Measurements from ENCODE around the gene TRIM75. TPM values are rescaled to one million over a fixed set of nuclear protein-coding genes. Genes with fewer than 3 reads are reported as not detected.

TRIM75 gene
- total RNA-seq, 4 donors from 2014 or later: not detected

DNA sequence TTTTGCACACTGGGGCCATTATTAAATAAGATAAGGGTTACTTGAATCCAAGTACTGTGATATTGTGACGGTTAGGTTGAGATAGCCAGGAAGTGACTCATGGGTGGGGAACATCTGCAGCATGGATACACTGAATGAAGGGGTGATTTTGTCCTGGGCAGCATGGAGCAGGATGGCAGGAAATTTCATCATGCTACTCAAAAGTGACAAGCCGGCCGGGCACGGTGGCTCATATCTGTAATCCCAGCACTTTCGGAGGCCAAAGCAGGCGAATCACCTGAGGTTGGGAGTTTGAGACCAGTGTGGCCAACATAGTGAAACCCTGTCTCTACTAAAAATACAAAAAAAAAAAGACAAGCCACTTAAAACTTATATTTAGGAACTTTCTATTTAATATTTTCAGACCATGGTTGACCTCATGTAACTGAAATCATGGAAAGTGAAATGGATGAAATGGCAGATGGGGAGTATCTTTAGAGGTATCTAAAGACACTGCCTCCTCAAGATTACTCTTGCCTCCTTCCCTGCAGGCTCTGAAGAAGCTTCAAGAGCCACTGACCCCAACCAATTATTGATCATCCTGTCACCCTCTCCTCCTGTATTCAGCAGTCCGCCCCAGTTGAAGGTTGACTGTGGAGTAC is 25.8 kb upstream of the TRIM75 start:
- TF ChIP-seq POLR2AphosphoS5 (IDR thresholded peaks at IDR 0.05) (no peak), POLR2A (IDR thresholded peaks at IDR 0.05) (no peak), EP300 (IDR thresholded peaks at IDR 0.05) (no peak)
- TF ChIP-seq, protein P1, sequence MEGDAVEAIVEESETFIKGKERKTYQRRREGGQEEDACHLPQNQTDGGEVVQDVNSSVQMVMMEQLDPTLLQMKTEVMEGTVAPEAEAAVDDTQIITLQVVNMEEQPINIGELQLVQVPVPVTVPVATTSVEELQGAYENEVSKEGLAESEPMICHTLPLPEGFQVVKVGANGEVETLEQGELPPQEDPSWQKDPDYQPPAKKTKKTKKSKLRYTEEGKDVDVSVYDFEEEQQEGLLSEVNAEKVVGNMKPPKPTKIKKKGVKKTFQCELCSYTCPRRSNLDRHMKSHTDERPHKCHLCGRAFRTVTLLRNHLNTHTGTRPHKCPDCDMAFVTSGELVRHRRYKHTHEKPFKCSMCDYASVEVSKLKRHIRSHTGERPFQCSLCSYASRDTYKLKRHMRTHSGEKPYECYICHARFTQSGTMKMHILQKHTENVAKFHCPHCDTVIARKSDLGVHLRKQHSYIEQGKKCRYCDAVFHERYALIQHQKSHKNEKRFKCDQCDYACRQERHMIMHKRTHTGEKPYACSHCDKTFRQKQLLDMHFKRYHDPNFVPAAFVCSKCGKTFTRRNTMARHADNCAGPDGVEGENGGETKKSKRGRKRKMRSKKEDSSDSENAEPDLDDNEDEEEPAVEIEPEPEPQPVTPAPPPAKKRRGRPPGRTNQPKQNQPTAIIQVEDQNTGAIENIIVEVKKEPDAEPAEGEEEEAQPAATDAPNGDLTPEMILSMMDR (IDR thresholded peaks at IDR 0.05): no peak
- Histone ChIP-seq H3K4me1 (no peaks in the 10 kb centered on the region), H3K27ac (no peak overlapping the region), H3K9me3 (no peaks in the 10 kb centered on the region), H3K36me3 (no peaks in the 10 kb centered on the region), H3K27me3 (no peaks in the 10 kb centered on the region), H3K4me3 (no peak overlapping the region)
- DNase-seq (ENCODE audit: low spot score in 2 of 2): no peak
- WGBS: 89% methylated on average over 7 of the region's 7 CpGs

DNA sequence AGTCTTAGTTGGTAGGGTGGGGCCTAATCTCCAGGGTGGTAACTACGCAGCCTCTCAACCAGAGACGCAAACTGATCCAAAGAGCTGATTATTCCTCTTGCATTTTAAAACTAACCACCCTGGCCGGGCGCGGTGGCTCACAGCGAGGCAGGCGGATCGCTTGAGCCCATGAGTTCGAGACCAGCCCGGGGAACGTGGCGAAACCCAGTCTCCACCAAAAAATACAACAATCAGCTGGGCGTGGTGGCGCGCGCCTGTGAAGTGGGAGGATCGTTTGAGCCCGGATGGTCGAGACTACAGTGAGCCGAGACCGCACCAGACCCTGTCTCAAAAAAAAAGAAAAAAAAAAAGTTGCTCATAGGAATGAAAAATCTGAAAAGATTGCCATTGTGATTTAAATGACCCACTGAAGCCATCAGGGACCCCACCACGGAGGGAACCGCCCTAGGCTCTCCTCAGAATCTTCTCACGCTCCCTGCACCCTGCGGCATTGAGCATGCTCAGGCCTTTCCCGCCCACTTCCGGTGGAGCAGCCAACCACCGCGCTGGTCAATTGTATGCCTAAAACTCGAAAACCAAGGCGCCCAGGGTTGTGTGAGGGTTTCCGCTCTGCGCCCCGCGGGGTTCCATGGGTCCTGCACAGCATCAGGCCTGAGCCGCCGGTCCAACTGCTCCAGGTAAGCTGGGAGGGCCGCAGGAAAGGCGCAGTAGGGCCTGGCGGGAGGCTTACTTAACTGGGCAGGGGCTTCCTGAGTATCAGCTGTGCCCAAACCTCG is 22.0 kb upstream of the TRIM75 start, which contains the start of gene TRIM60:
TRIM60 (plus strand) TSS at position 564 of the 776 bp plus-strand sequence. CDS start 8,074 bp downstream, outside the sequence.
- no peaks in the 10 kb centered on the region for H3K36me3 ChIP-seq
- H3K4me1 ChIP-seq: no peaks in the 10 kb centered on the region
- TF ChIP-seq POLR2AphosphoS5 (IDR thresholded peaks at IDR 0.05) (no peak), POLR2A (IDR thresholded peaks at IDR 0.05) (no peak), EP300 (IDR thresholded peaks at IDR 0.05) (no peak)
- TF ChIP-seq, protein P1 (IDR thresholded peaks at IDR 0.05): no peak
- H3K4me3 ChIP-seq: no peak within 1 kb of the TSS
- H3K9me3 ChIP-seq: no peaks in the 10 kb centered on the region
- DNase-seq (ENCODE audit: low spot score in 2 of 2): no peak
- H3K27me3 ChIP-seq: no peaks in the 10 kb centered on the region
- H3K27ac ChIP-seq: no peak within 1 kb of the TSS
- WGBS: 92% methylated on average over 41 of the region's 41 CpGs

DNA sequence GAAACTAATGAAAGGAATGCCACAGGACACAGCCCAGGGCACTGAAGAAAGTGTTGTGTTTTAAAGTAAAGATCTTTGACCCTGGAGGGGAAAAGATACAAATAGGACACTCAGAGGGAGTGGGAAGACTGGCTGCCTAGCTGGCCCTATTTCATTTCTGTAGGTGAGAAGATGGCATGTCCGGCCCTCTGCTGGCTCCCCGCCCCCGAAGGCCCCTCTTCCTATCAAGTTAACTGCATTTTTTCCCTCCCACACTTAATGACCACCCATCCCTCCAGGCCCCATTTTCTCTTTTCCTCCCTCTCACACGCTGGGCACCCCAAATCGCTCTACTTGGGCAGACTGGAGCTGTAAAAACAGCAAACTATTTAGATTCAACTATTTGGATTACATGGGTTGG is 5.5 kb upstream of the TRIM75 start:
- Histone ChIP-seq H3K27ac (no peak overlapping the region), H3K4me1 (no peaks in the 10 kb centered on the region), H3K27me3 (no peaks in the 10 kb centered on the region), H3K4me3 (no peak overlapping the region), H3K36me3 (no peaks in the 10 kb centered on the region), H3K9me3 (no peaks in the 10 kb centered on the region)
- 50% methylated on average over 5 of the region's 5 CpGs for WGBS
- TF ChIP-seq EP300 (IDR thresholded peaks at IDR 0.05) (no peak), POLR2AphosphoS5 (IDR thresholded peaks at IDR 0.05) (no peak), POLR2A (IDR thresholded peaks at IDR 0.05) (no peak)
- TF ChIP-seq, protein P1 (IDR thresholded peaks at IDR 0.05): no peak
- no peak for DNase-seq (ENCODE audit: low spot score in 2 of 2)

DNA sequence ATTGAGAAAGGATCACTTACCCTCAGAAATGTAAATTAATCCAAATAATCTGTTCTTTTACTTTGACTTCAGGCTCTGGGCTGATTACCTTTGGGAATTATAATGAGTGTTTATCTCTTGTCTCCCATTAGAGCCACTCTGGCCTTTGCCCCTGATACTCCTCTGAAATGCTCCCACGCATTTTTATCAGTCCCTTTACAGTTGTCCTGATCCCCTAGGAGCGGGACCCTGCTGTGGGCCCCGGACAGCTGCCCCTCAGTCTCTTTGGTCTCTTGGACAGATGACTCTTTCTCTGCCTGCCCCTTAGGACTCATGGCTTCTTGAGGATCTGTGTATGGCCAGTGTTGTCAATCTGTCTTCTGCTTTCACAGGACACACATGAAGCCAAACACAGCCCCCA is 1.0 kb upstream of the TRIM75 start:
- no peaks in the 10 kb centered on the region for H3K36me3 ChIP-seq
- H3K4me1 ChIP-seq: no peaks in the 10 kb centered on the region
- TF ChIP-seq EP300 (IDR thresholded peaks at IDR 0.05): no peak
- TF ChIP-seq POLR2A (IDR thresholded peaks at IDR 0.05): no peak
- no peak for TF ChIP-seq POLR2AphosphoS5 (IDR thresholded peaks at IDR 0.05)
- TF ChIP-seq, protein P1 (IDR thresholded peaks at IDR 0.05): no peak
- WGBS: 67% methylated on average over 3 of the region's 3 CpGs
- no peaks in the 10 kb centered on the region for H3K9me3 ChIP-seq
- DNase-seq (ENCODE audit: low spot score in 2 of 2): no peak
- no peak overlapping the region for H3K27ac ChIP-seq
- no peak overlapping the region for H3K4me3 ChIP-seq
- H3K27me3 ChIP-seq: no peaks in the 10 kb centered on the region

DNA sequence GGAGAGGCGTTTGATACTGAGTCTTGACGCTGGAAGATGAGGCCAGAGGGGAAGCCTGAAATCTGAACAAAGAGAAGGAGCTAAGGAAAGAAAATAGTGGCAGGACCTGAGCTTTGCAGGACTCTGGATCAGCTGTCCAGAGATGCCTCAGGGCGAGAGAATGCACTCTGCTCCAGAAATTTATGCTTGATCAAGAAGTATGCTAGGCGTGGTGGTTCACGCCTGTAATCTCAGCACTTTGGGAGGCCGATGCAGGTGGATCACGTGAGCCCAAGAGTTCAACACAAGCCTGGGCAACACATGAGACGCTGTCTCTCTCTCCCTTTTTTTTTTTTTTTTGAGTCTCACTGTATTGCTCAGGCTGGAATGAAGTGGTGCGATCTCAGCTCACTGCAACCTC is 1.9 kb downstream of the TRIM75 start:
- Histone ChIP-seq H3K4me1 (no peaks in the 10 kb centered on the region), H3K9me3 (no peaks in the 10 kb centered on the region), H3K4me3 (no peak overlapping the region), H3K27ac (no peak overlapping the region), H3K36me3 (no peaks in the 10 kb centered on the region), H3K27me3 (no peaks in the 10 kb centered on the region)
- 83% methylated on average over 9 of the region's 9 CpGs for WGBS
- TF ChIP-seq, protein P1 (IDR thresholded peaks at IDR 0.05): no peak
- TF ChIP-seq EP300 (IDR thresholded peaks at IDR 0.05): no peak
- TF ChIP-seq POLR2A (IDR thresholded peaks at IDR 0.05): no peak
- no peak for TF ChIP-seq POLR2AphosphoS5 (IDR thresholded peaks at IDR 0.05)
- DNase-seq (ENCODE audit: low spot score in 2 of 2): no peak

Measured in suprapubic skin (tissue), 4 donors.